Panc1 (cell line): ENCODE measurements around the gene TMEM219.

Experiments used
- SIN3A ChIP-seq: IDR thresholded peaks from 2 replicates; pipeline ENCODE4 v1.6.1; 2012; ENCODE audit warnings: low read depth, mild to moderate bottlenecking, low read length, moderate library complexity, borderline replicate concordance; ENCODE audit not compliant: insufficient read depth
- TCF7L2 ChIP-seq: IDR thresholded peaks from 2 replicates; pipeline ENCODE4 v1.6.1; 2011; ENCODE audit warnings: mild to moderate bottlenecking, low read depth, low read length, inconsistent platforms
- TF ChIP-seq, protein P1 (sequence below): fragments of 450-650 bp; IDR thresholded peaks from 2 replicates; pipeline ENCODE4 v1.5.1; 2017; ENCODE audit warnings: mild to moderate bottlenecking
- TF ChIP-seq, protein P2 (sequence below), 2 experiments: IDR thresholded peaks; 2 replicates each; pipeline ENCODE4 v1.6.1; 2011 to 2012; ENCODE audit warnings: low read depth in 2 of 2, control low read depth in 1 of 2, low read length in 1 of 2, mild to moderate bottlenecking in 1 of 2, moderate library complexity in 1 of 2; ENCODE audit not compliant: insufficient read depth in 1 of 2

DNA sequence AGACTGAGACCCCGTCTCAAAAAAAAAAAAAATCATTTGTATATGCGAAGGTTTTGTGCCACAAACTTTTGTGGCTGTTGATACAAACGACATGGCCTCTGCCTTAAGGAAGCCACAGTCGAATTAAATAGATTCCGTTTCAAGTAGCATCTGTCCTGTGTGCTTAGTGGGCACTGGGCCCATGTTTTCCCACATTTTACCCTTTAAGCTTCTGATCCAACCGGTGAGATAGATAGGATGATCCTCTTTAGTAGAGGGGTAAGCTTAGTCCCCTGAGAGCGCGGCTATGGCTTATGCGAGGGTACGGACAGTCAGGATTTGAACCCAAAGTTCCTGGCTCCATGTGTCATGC, 776 bp upstream of the TMEM219 start:
- TF ChIP-seq, protein P1, sequence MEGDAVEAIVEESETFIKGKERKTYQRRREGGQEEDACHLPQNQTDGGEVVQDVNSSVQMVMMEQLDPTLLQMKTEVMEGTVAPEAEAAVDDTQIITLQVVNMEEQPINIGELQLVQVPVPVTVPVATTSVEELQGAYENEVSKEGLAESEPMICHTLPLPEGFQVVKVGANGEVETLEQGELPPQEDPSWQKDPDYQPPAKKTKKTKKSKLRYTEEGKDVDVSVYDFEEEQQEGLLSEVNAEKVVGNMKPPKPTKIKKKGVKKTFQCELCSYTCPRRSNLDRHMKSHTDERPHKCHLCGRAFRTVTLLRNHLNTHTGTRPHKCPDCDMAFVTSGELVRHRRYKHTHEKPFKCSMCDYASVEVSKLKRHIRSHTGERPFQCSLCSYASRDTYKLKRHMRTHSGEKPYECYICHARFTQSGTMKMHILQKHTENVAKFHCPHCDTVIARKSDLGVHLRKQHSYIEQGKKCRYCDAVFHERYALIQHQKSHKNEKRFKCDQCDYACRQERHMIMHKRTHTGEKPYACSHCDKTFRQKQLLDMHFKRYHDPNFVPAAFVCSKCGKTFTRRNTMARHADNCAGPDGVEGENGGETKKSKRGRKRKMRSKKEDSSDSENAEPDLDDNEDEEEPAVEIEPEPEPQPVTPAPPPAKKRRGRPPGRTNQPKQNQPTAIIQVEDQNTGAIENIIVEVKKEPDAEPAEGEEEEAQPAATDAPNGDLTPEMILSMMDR: no peak
- TF ChIP-seq, protein P2, sequence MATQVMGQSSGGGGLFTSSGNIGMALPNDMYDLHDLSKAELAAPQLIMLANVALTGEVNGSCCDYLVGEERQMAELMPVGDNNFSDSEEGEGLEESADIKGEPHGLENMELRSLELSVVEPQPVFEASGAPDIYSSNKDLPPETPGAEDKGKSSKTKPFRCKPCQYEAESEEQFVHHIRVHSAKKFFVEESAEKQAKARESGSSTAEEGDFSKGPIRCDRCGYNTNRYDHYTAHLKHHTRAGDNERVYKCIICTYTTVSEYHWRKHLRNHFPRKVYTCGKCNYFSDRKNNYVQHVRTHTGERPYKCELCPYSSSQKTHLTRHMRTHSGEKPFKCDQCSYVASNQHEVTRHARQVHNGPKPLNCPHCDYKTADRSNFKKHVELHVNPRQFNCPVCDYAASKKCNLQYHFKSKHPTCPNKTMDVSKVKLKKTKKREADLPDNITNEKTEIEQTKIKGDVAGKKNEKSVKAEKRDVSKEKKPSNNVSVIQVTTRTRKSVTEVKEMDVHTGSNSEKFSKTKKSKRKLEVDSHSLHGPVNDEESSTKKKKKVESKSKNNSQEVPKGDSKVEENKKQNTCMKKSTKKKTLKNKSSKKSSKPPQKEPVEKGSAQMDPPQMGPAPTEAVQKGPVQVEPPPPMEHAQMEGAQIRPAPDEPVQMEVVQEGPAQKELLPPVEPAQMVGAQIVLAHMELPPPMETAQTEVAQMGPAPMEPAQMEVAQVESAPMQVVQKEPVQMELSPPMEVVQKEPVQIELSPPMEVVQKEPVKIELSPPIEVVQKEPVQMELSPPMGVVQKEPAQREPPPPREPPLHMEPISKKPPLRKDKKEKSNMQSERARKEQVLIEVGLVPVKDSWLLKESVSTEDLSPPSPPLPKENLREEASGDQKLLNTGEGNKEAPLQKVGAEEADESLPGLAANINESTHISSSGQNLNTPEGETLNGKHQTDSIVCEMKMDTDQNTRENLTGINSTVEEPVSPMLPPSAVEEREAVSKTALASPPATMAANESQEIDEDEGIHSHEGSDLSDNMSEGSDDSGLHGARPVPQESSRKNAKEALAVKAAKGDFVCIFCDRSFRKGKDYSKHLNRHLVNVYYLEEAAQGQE (IDR thresholded peaks at IDR 0.05; ENCODE audit: insufficient read depth in 1 of 2, low read depth in 2 of 2, low read length in 1 of 2): no peak
- TF ChIP-seq TCF7L2: no peak
- TF ChIP-seq SIN3A: no peak
